A549 (cell line): ENCODE measurements around the gene GATC. TPM values are rescaled to one million over a fixed set of nuclear protein-coding genes. Genes with fewer than 3 reads are reported as not detected.
A peak's percentile ranks its signal among the peaks of the same experiment; 100 is the strongest.

ENCODE experiments used
- ATAC-seq, 2 experiments: fragments of 200-7000 bp in 1 of 2; fragments of >200 bp in 1 of 2; cut with Nextera tagmentation in 1 of 2; cut with Tn5 transposase in 1 of 2; 3 replicates each; pipeline versions ENCODE4 v1.8.0 to v1.9.1; 2018 to 2020; ENCODE audit warnings: mild to moderate bottlenecking in 1 of 2, moderate library complexity in 1 of 2
- CTCF ChIA-PET: fragments of 300-600 bp; sonication (Branson Sonifier 250); formaldehyde crosslinking; extraction: SDS; loops from one replicate; lab custom pipeline; 2021; ENCODE audit warnings: antibody characterized with exemption, inconsistent platforms; lab: Yijun Ruan, JAX
- POLR2A ChIA-PET: fragments of 350-600 bp; formaldehyde crosslinking; extraction: SDS; loops from one replicate; lab custom pipeline; 2021; ENCODE audit warnings: antibody characterized with exemption, inconsistent platforms; lab: Yijun Ruan, JAX
- DNase-seq, 2 experiments: peaks; one replicate each; pipeline versions ENCODE4 v3.0.0 to v3.0.0-alpha.2; 2011 to 2016; ENCODE audit warnings: low read depth in 1 of 2, low spot score in 1 of 2
- FAIRE-seq: peaks from 2 replicates; lab custom pipeline; 2011; peaks lifted over from hg19 to GRCh38; lab: Jason Lieb, UNC
- H3K27ac ChIP-seq, 2 experiments: fragments of >200 bp; sonication (Bioruptor Twin); formaldehyde crosslinking; 3 replicates each; pipeline ENCODE4 v1.5.1; 2016 to 2017
- H3K4me1 ChIP-seq: fragments of >200 bp; sonication (Bioruptor Twin); formaldehyde crosslinking; 3 replicates; pipeline ENCODE4 v1.6.1; 2016
- H3K4me2 ChIP-seq: fragments of >200 bp; sonication (Bioruptor Twin); formaldehyde crosslinking; 3 replicates; pipeline ENCODE4 v1.6.1; 2016
- H3K4me3 ChIP-seq: fragments of >200 bp; sonication (Bioruptor Twin); formaldehyde crosslinking; 3 replicates; pipeline ENCODE4 v1.5.1; 2016
- H3K9me3 ChIP-seq: fragments of >200 bp; sonication (Bioruptor Twin); formaldehyde crosslinking; 3 replicates; pipeline ENCODE4 v1.6.1; 2016
- CBX2 ChIP-seq: fragments of 200-600 bp; sonication (generic); IDR thresholded peaks from 2 replicates; pipeline ENCODE4 v1.6.1; 2016; ENCODE audit warnings: low read depth, mild to moderate bottlenecking, borderline replicate concordance
- CEBPB ChIP-seq, 2 experiments: fragments of >200 bp in 1 of 2; sonication (Bioruptor Twin) in 1 of 2; formaldehyde crosslinking in 1 of 2; IDR thresholded peaks; 2 replicates each; pipeline ENCODE4 v1.6.1; 2012 to 2016
- CHD2 ChIP-seq: fragments of 150-350 bp; IDR thresholded peaks from 2 replicates; pipeline ENCODE4 v1.6.1; 2014; ENCODE audit warnings: low read length; ENCODE audit not compliant: partially characterized antibody
- EHF ChIP-seq: fragments of 250-450 bp; sonication (Bioruptor Pico); IDR thresholded peaks from 2 replicates; pipeline ENCODE4 v1.5.0; 2020; ENCODE audit warnings: mild to moderate bottlenecking
- EP300 ChIP-seq, 2 experiments: fragments of >200 bp; sonication (Bioruptor Twin); formaldehyde crosslinking; IDR thresholded peaks; 2 replicates in 1 of 2; 3 replicates in 1 of 2; pipeline ENCODE4 v1.6.1; 2016 to 2017
- ESRRA ChIP-seq: fragments of 150-350 bp; IDR thresholded peaks from 2 replicates; pipeline ENCODE4 v1.6.1; 2014; ENCODE audit warnings: mild to moderate bottlenecking, low read length, borderline replicate concordance
- FOSB ChIP-seq: fragments of 250-450 bp; sonication (Bioruptor Pico); IDR thresholded peaks from 2 replicates; pipeline ENCODE4 v1.5.0; 2020; ENCODE audit warnings: mild to moderate bottlenecking, moderate library complexity
- FOSL2 ChIP-seq, 2 experiments: fragments of 450-650 bp in 1 of 2; fragments of >200 bp in 1 of 2; sonication (Bioruptor Twin) in 1 of 2; formaldehyde crosslinking; IDR thresholded peaks; 2 replicates each; pipeline versions ENCODE4 v1.5.0 to v1.6.1; 2016 to 2020; ENCODE audit warnings: mild to moderate bottlenecking in 1 of 2, moderate library complexity in 1 of 2
- HDAC2 ChIP-seq: fragments of 200-600 bp; sonication (generic); IDR thresholded peaks from 2 replicates; pipeline ENCODE4 v1.6.1; 2016
- HOXA7 ChIP-seq: fragments of 250-450 bp; sonication (Bioruptor Pico); IDR thresholded peaks from 2 replicates; pipeline ENCODE4 v1.5.0; 2020; ENCODE audit warnings: mild to moderate bottlenecking, moderate library complexity
- JUN ChIP-seq, 2 experiments: fragments of >200 bp; sonication (Bioruptor Twin); formaldehyde crosslinking; IDR thresholded peaks; 2 replicates in 1 of 2; 3 replicates in 1 of 2; pipeline ENCODE4 v1.6.1; 2016 to 2017
- KDM5A ChIP-seq: fragments of 200-600 bp; sonication (generic); IDR thresholded peaks from 2 replicates; pipeline ENCODE4 v1.6.1; 2016; ENCODE audit warnings: antibody characterized with exemption, mild to moderate bottlenecking
- NR3C1 ChIP-seq: fragments of >200 bp; sonication (Bioruptor Twin); formaldehyde crosslinking; IDR thresholded peaks from 3 replicates; pipeline ENCODE4 v1.6.1; 2017
- PHF8 ChIP-seq: fragments of 200-600 bp; sonication (generic); IDR thresholded peaks from 2 replicates; pipeline ENCODE4 v1.6.1; 2016; ENCODE audit warnings: low read depth, mild to moderate bottlenecking, antibody characterized with exemption, moderate library complexity, borderline replicate concordance
- POLR2AphosphoS2 ChIP-seq: conservative IDR thresholded peaks from 2 replicates; pipeline ENCODE4 v1.6.1; 2012; ENCODE audit warnings: low read length, improper control_type of control experiment, inconsistent platforms
- RFX5 ChIP-seq: fragments of 450-650 bp; IDR thresholded peaks from 2 replicates; pipeline ENCODE4 v1.7.1; 2014; ENCODE audit warnings: antibody characterized with exemption, mild to moderate bottlenecking, moderate library complexity
- SMC3 ChIP-seq: fragments of >200 bp; sonication (Bioruptor Twin); formaldehyde crosslinking; IDR thresholded peaks from 3 replicates; pipeline ENCODE4 v1.6.1; 2018; ENCODE audit warnings: inconsistent platforms
- TFCP2L1 ChIP-seq: fragments of 250-450 bp; sonication (Bioruptor Pico); IDR thresholded peaks from 2 replicates; pipeline ENCODE4 v1.5.0; 2021; ENCODE audit warnings: mild to moderate bottlenecking
- ZC3H11A ChIP-seq: fragments of 450-650 bp; IDR thresholded peaks from 2 replicates; pipeline ENCODE4 v1.6.1; 2014; ENCODE audit warnings: antibody characterized with exemption, mild to moderate bottlenecking
- ZNF302 ChIP-seq: fragments of 250-450 bp; sonication (Bioruptor Pico); IDR thresholded peaks from 2 replicates; pipeline ENCODE4 v1.9.0; 2021; ENCODE audit warnings: inconsistent platforms, mild to moderate bottlenecking, moderate library complexity
- WGBS: methylation state at CpG from one replicate; pipeline ENCODE4 v1.1.6; 2017; ENCODE audit errors: missing lambda C conversion rate; 5-methylcytosine and 5-hydroxymethylcytosine counted together
- polyA plus RNA-seq, 4 experiments: library from polyadenylated mRNA; depleted of rRNA in 3 of 4; stranded (reverse); fragments of >200 nt; fragmentation: RNase III in 1 of 4; extraction: RNeasy Plus Mini Kit Qiagen cat#74134 plus additional on column Dnase treatment in 1 of 4; gene quantifications; 2 replicates in 3 of 4; 3 replicates in 1 of 4; pipeline ENCODE4 v1.2.3, GENCODE V29; 2011 to 2017
- TF ChIP-seq, protein P1 (sequence below): fragments of 150-350 bp; IDR thresholded peaks from 2 replicates; pipeline ENCODE4 v1.6.1; 2014; ENCODE audit warnings: low read depth, mild to moderate bottlenecking, low read length
- TF ChIP-seq, protein P2 (sequence below): fragments of 450-650 bp; IDR thresholded peaks from 2 replicates; pipeline ENCODE4 v1.6.1; 2014; ENCODE audit warnings: antibody characterized with exemption

Gene GATC
- polyA plus RNA-seq, 2 of the 4 experiments (the other 2 are of a cell fraction) = 22.5 to 40.6 TPM

DNA sequence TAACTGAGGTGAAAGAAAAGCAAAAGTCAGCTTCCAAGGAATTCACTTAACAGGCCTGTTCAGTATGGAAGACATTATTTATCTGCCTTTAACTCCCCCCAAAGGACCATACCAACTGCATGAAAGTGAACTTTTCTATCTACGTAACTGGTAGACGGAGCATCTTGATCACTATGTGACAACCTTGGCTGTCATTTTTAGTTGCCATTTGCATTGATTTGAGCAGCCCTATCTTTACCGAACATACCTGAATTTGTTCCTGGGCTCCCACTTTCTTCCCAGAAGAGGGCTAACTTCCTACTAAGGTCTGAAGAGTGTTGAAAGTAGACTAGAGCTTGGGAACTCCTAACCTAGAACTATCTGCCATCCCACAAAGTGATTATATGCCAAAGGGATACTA lies 13.9 kb downstream of the GATC start:
- FAIRE-seq (no peak), DNase-seq (no peak), ATAC-seq (no peak)
- POLR2A ChIA-PET = no interaction called here
- no peak overlapping the region for H3K4me2 ChIP-seq
- no peak overlapping the region for H3K27ac ChIP-seq
- no peak overlapping the region for H3K4me3 ChIP-seq
- no peaks in the 10 kb centered on the region for H3K9me3 ChIP-seq
- H3K4me1 ChIP-seq = no peaks in the 10 kb centered on the region
- CTCF ChIA-PET = interaction anchor here (1.7 to 12.0 kb wide), 3 partner anchors 5 to 14 kb away, joined by 8 to 167 read pairs (median 167); partner anchors contain the start of gene SRSF9
- WGBS = 94% methylated on average over 3 of the region's 3 CpGs
- TF ChIP-seq SMC3 (no peak), FOSL2 (IDR thresholded peaks at IDR 0.05) (no peak), FOSL2 (CRISPR knock-in tag; IDR thresholded peaks at IDR 0.05) (no peak), TFCP2L1 (CRISPR knock-in tag) (no peak), POLR2AphosphoS2 (0 out of 2 replicates have a peak, but pooled peaks have one; percentile 4), HOXA7 (CRISPR knock-in tag) (no peak), FOSB (no peak)

DNA sequence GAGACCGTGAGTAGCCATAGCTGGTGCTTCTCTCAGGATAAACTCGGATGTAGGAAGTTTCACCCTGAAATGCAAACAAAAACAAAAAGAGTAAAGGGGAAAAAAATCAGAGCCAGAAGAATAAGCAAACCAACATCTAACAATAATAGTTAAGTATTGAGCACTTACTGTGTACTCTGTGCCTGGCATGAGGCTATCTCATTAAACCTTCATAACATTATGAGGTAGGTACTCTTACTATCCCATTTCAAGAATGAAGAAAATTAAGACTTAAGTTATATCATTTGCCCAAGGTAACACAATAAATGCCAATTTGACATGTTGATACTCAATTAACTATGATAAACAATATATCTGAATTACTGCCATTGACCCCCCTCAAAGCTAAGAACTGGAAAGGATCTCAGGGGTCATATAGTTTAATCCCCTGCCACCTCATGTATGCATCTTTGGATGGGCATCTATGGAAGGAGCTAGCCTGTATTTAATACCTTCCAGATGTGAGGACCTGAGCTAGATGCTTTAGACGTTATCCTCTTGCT lies 15.9 kb downstream of the GATC start:
- no peak for ATAC-seq
- no peak for TF ChIP-seq JUN (IDR thresholded peaks at IDR 0.05)
- TF ChIP-seq FOSL2 (IDR thresholded peaks at IDR 0.05) = no peak
- no peak for TF ChIP-seq FOSL2 (CRISPR knock-in tag; IDR thresholded peaks at IDR 0.05)
- TF ChIP-seq, protein P1, sequence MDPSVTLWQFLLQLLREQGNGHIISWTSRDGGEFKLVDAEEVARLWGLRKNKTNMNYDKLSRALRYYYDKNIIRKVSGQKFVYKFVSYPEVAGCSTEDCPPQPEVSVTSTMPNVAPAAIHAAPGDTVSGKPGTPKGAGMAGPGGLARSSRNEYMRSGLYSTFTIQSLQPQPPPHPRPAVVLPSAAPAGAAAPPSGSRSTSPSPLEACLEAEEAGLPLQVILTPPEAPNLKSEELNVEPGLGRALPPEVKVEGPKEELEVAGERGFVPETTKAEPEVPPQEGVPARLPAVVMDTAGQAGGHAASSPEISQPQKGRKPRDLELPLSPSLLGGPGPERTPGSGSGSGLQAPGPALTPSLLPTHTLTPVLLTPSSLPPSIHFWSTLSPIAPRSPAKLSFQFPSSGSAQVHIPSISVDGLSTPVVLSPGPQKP = no peak
- TF ChIP-seq EP300 (IDR thresholded peaks at IDR 0.05) = no peak
- no peak for TF ChIP-seq CHD2
- no peak for TF ChIP-seq NR3C1
- TF ChIP-seq RFX5 = no peak
- TF ChIP-seq, protein P2, sequence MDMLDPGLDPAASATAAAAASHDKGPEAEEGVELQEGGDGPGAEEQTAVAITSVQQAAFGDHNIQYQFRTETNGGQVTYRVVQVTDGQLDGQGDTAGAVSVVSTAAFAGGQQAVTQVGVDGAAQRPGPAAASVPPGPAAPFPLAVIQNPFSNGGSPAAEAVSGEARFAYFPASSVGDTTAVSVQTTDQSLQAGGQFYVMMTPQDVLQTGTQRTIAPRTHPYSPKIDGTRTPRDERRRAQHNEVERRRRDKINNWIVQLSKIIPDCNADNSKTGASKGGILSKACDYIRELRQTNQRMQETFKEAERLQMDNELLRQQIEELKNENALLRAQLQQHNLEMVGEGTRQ = no peak
- no peak for TF ChIP-seq CBX2
- TF ChIP-seq EHF = no peak
- DNase-seq = no peak
- H3K4me2 ChIP-seq = no peak overlapping the region
- no peak for FAIRE-seq
- H3K9me3 ChIP-seq = no peaks in the 10 kb centered on the region
- WGBS = 87% methylated on average over 3 of the region's 3 CpGs
- peaks cover 13% of the 10 kb centered on the region; the same call in 2 of the 3 replicates for H3K4me1 ChIP-seq
- H3K4me3 ChIP-seq = no peak overlapping the region
- no peak overlapping the region for H3K27ac ChIP-seq
- ChIA-PET CTCF (interaction anchor here (1.0 to 11.1 kb wide), 3 partner anchors 7 to 160 kb away, joined by 4 to 167 read pairs (median 5); partner anchors contain the start of gene SIRT4), POLR2A (no interaction called here)

DNA sequence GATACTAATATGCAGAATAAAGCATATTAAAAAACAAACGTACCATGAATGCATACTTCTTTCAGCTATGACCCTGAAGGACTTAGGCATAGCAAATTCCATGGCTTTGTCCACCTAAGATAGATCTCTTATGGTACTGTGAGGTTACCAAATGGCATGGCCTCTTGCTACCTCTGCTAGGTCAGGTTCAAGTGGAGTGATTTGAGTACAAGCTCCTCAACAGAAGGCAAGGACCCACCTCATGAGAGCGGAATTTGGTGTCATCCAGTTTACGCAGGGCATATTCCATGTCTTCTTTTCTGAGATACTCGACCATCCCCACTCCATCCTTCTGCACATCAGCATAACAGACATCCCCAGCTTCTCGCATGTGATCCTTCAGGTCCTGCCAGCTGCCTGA lies 17.5 kb downstream of the GATC start:
- Histone ChIP-seq H3K4me3 (no peak overlapping the region), H3K4me1 (peaks cover 23% of the 10 kb centered on the region; the same call in 2 of the 3 replicates), H3K27ac (no peak overlapping the region), H3K9me3 (no peaks in the 10 kb centered on the region), H3K4me2 (no peak overlapping the region)
- TF ChIP-seq, protein P1 = no peak
- TF ChIP-seq CHD2 = no peak
- TF ChIP-seq KDM5A = no peak
- no peak for TF ChIP-seq PHF8
- TF ChIP-seq ESRRA = no peak
- no peak for TF ChIP-seq HDAC2
- TF ChIP-seq ZNF302 = no peak
- no peak for TF ChIP-seq ZC3H11A
- TF ChIP-seq POLR2AphosphoS2 = no peak
- TF ChIP-seq CEBPB (IDR thresholded peaks at IDR 0.05) = no peak
- no peak for DNase-seq
- ATAC-seq = no peak
- ChIA-PET POLR2A (no interaction called here), CTCF (interaction anchor here (0.6 to 11.1 kb wide), 12 partner anchors 9 to 254 kb away, joined by 3 to 167 read pairs (median 4); partner anchors contain the start of gene SIRT4)
- WGBS = 87% methylated on average over 5 of the region's 5 CpGs
- no peak for FAIRE-seq
